NCI-H2196 (cell line): ENCODE measurements around the gene SCUBE1.

Source experiments
- DNase-seq: peaks from one replicate; lab custom pipeline; 2025; ENCODE audit not compliant: unreplicated experiment; lab: John Stamatoyannopoulos, UW

SCUBE1 gene

GRCh38 chr22:43303166-43303565, 40.0 kb downstream of the SCUBE1 start:
- DNase-seq, result no peak

GRCh38 chr22:43302531-43303041, 40.6 kb downstream of the SCUBE1 start:
- DNase-seq, result no peak

- DNase-seq, result no peak
Measured at GRCh38 chr22:43301866-43302265, 41.3 kb downstream of the SCUBE1 start.

GRCh38 chr22:43300891-43301676, 42.1 kb downstream of the SCUBE1 start:
- DNase-seq, result no peak

- DNase-seq, result no peak
Measured at GRCh38 chr22:43299736-43300135, 43.4 kb downstream of the SCUBE1 start.

- no peak for DNase-seq
Measured at GRCh38 chr22:43298062-43298801, 44.9 kb downstream of the SCUBE1 start.

- DNase-seq, result no peak
Measured at GRCh38 chr22:43297270-43298061, 45.7 kb downstream of the SCUBE1 start.

- DNase-seq, result no peak
Measured at GRCh38 chr22:43296276-43296902, 46.8 kb downstream of the SCUBE1 start.

GRCh38 chr22:43295660-43296059, 47.5 kb downstream of the SCUBE1 start:
- no peak for DNase-seq

- DNase-seq, result no peak
Measured at GRCh38 chr22:43295173-43295572, 48.0 kb downstream of the SCUBE1 start.

- peak; percentile 97 for DNase-seq
Measured at GRCh38 chr22:43293655-43294392, 49.3 kb downstream of the SCUBE1 start.

- peak; percentile 84 for DNase-seq
Measured at GRCh38 chr22:43293259-43293654, 49.9 kb downstream of the SCUBE1 start.

GRCh38 chr22:43292630-43293018, 50.5 kb downstream of the SCUBE1 start:
- DNase-seq, result peak; percentile 54

- DNase-seq, result no peak
Measured at GRCh38 chr22:43291381-43291780, 51.8 kb downstream of the SCUBE1 start.

- peak; percentile 34 for DNase-seq
Measured at GRCh38 chr22:43289976-43290721, 53.0 kb downstream of the SCUBE1 start.

- DNase-seq, result no peak
Measured at GRCh38 chr22:43289531-43289963, 53.6 kb downstream of the SCUBE1 start.

- no peak for DNase-seq
Measured at GRCh38 chr22:43288807-43289420, 54.3 kb downstream of the SCUBE1 start.

- DNase-seq, result no peak
Measured at GRCh38 chr22:43288378-43288777, 54.8 kb downstream of the SCUBE1 start.

- no peak for DNase-seq
Measured at GRCh38 chr22:43287441-43287840, 55.7 kb downstream of the SCUBE1 start.
